ENCODE data around the gene OSBPL6. TPM values are rescaled to one million over a fixed set of nuclear protein-coding genes. Genes with fewer than 3 reads are reported as not detected.

Gene OSBPL6
- total and polyA plus RNA-seq, 9 of the 15 experiments (the other 6 are each of a cell fraction or from before 2014, with no cell fraction given), result 3.4 to 12.7 (median 9.3) TPM

GRCh38 chr2:178414266-178415247, 220.2 kb downstream of the OSBPL6 start (continued):
- TF ChIP-seq NR1H2 (CRISPR knock-in tag; IDR thresholded peaks at IDR 0.05) (no peak), PBX2 (CRISPR knock-in tag; IDR thresholded peaks at IDR 0.05; ENCODE audit: low read depth) (no peak), PBX2 (tag; conservative IDR thresholded peaks at IDR 0.05; ENCODE audit: low read depth) (no peak), GMEB1 (CRISPR knock-in tag; IDR thresholded peaks at IDR 0.05) (peak; percentile 26; the same call in 1 of the 2 replicates), IRF9 (tag; IDR thresholded peaks at IDR 0.05) (peak; percentile 96), ELF4 (CRISPR knock-in tag; IDR thresholded peaks at IDR 0.05) (peak; percentile 68; the same call in 1 of the 2 replicates), CREBBP (IDR thresholded peaks at IDR 0.05; ENCODE audit: low read depth, low read length) (no peak), CREB3L1 (IDR thresholded peaks at IDR 0.05; ENCODE audit: borderline replicate concordance, low read depth) (peak; percentile 62), PRMT5 (CRISPR knock-in tag; IDR thresholded peaks at IDR 0.05) (no peak), NFXL1 (CRISPR knock-in tag; IDR thresholded peaks at IDR 0.05) (no peak), ZNF512 (tag; IDR thresholded peaks at IDR 0.05) (no peak), ASH1L (IDR thresholded peaks at IDR 0.05; ENCODE audit: borderline replicate concordance, low read depth, partially characterized antibody) (no peak), THRA (IDR thresholded peaks at IDR 0.05) (no peak), WHSC1 (IDR thresholded peaks at IDR 0.05; ENCODE audit: low read length) (no peak), XRCC3 (IDR thresholded peaks at IDR 0.05) (no peak)
